K562 (cell line): Measurements from ENCODE around the gene COL6A1. TPM values are rescaled to one million over a fixed set of nuclear protein-coding genes. Genes with fewer than 3 reads are reported as not detected.

Source experiments
- ATAC-seq: fragments of 200-7000 bp; cut with Tn5 transposase; 3 replicates; pipeline ENCODE4 v1.9.1; 2020; ENCODE audit warnings: moderate library complexity
- BruUV-seq: library from RNA; stranded (reverse); fragments of 400-500 nt; replicated peaks from 2 replicates; lab custom pipeline; 2021; lab: Mats Ljungman, UMichigan
- CTCF ChIA-PET: fragments of 300-600 bp; formaldehyde crosslinking; extraction: SDS; loops from one replicate; lab custom pipeline; 2021; ENCODE audit warnings: low intra/inter-chr PET ratio; lab: Yijun Ruan, JAX
- POLR2A ChIA-PET: fragments of 300-600, 350-650 bp; sonication (Branson Sonifier 250); formaldehyde crosslinking; extraction: SDS; loops from one replicate; lab custom pipeline; 2021; ENCODE audit warnings: antibody characterized with exemption, inconsistent platforms; lab: Yijun Ruan, JAX
- DNase-seq, 4 experiments: peaks; one replicate each; pipeline versions ENCODE4 v3.0.0 to v3.0.0-alpha.2; 2011 to 2018; ENCODE audit warnings: low spot score in 3 of 4, mixed read lengths in 3 of 4; ENCODE audit errors: extremely low read depth in 1 of 4
- FAIRE-seq: peaks from 2 replicates; lab custom pipeline; 2011; peaks lifted over from hg19 to GRCh38; lab: Jason Lieb, UNC
- H2AFZ ChIP-seq: 2 replicates; pipeline ENCODE4 v1.6.0; 2011; ENCODE audit warnings: low read depth, low read length, control low read depth, inconsistent platforms
- H3K27ac ChIP-seq: fragments of 200-600 bp; 3 replicates; pipeline ENCODE4 v1.8.0; 2011; ENCODE audit warnings: low read depth, mild to moderate bottlenecking, control low read depth, inconsistent platforms, low read length, moderate library complexity, mixed read lengths; ENCODE audit errors: extremely low read depth
- H3K27me3 ChIP-seq, 2 experiments: fragments of 300-600 bp in 1 of 2; 2 replicates in 1 of 2; 3 replicates in 1 of 2; pipeline versions ENCODE4 v1.6.0 to v1.8.0; 2011; ENCODE audit warnings: inconsistent platforms in 2 of 2, low read length in 2 of 2, mild to moderate bottlenecking in 1 of 2, mixed read lengths in 1 of 2, moderate library complexity in 1 of 2; ENCODE audit not compliant: control insufficient read depth in 2 of 2, insufficient read depth in 2 of 2
- H3K36me3 ChIP-seq: fragments of 300-600 bp; 3 replicates; pipeline ENCODE4 v1.8.0; 2011; ENCODE audit warnings: mild to moderate bottlenecking, low read length, inconsistent platforms; ENCODE audit not compliant: control insufficient read depth, insufficient read depth
- H3K4me1 ChIP-seq, 2 experiments: fragments of 200-600 bp in 1 of 2; replicated peaks in 1 of 2; 2 replicates in 1 of 2; 3 replicates in 1 of 2; pipeline versions ENCODE4 v1.5.1 to v1.8.0; 2011; ENCODE audit warnings: inconsistent platforms in 2 of 2, low read length in 2 of 2, mild to moderate bottlenecking in 1 of 2, mixed read lengths in 1 of 2, moderate library complexity in 1 of 2; ENCODE audit not compliant: control insufficient read depth in 2 of 2, insufficient read depth in 2 of 2
- H3K4me2 ChIP-seq: 2 replicates; pipeline ENCODE4 v1.6.1; 2011; ENCODE audit warnings: low read length, control low read depth, inconsistent platforms, mixed read lengths; ENCODE audit not compliant: insufficient read depth
- H3K4me3 ChIP-seq: fragments of 200-600 bp; sonication (generic), shearing (Covaris generic); 2 replicates; pipeline ENCODE4 v1.5.1; 2016; ENCODE audit warnings: control low read depth, inconsistent platforms
- H3K79me2 ChIP-seq: fragments of 200-600 bp; 3 replicates; pipeline ENCODE4 v1.8.0; 2011; ENCODE audit warnings: low read length, inconsistent platforms; ENCODE audit not compliant: control insufficient read depth, insufficient read depth
- H3K9ac ChIP-seq, 2 experiments: 2 replicates each; pipeline versions ENCODE4 v1.6.0 to v1.6.1; 2011; ENCODE audit warnings: low read depth in 2 of 2, low read length in 2 of 2, control low read depth in 1 of 2, inconsistent platforms in 1 of 2, mild to moderate bottlenecking in 1 of 2, mixed read lengths in 1 of 2; ENCODE audit not compliant: insufficient read depth in 1 of 2
- H3K9me1 ChIP-seq: one replicate; pipeline ENCODE4 v1.6.0; 2011; ENCODE audit warnings: inconsistent platforms, mild to moderate bottlenecking, low read length, moderate library complexity; ENCODE audit not compliant: control insufficient read depth, insufficient read depth
- H3K9me3 ChIP-seq: replicated peaks from 2 replicates; pipeline ENCODE4 v1.5.1; 2011; ENCODE audit warnings: low read depth, low read length, inconsistent platforms; ENCODE audit not compliant: control insufficient read depth, insufficient read depth
- H4K20me1 ChIP-seq: replicated peaks from 2 replicates; pipeline ENCODE4 v1.6.1; 2011; ENCODE audit warnings: low read length, inconsistent platforms, mixed read lengths; ENCODE audit not compliant: control insufficient read depth, insufficient read depth
- PYGO2 ChIP-seq: fragments of 450-650 bp; IDR thresholded peaks from 2 replicates; pipeline ENCODE4 v1.6.1; 2016; ENCODE audit warnings: mild to moderate bottlenecking, missing genetic modification characterization, moderate library complexity, missing compliant biosample characterization
- SRSF1 ChIP-seq: fragments of 200-400 bp; formaldehyde crosslinking; IDR thresholded peaks from 2 replicates; pipeline ENCODE4 v1.6.1; 2017; ENCODE audit warnings: mild to moderate bottlenecking, low read depth, low read length, moderate library complexity
- ZBED1 ChIP-seq: IDR thresholded peaks from 2 replicates; pipeline ENCODE4 v1.6.1; 2014
- WGBS: fragments of 100-300 bp; shearing (Covaris generic); methylation state at CpG from one replicate; pipeline ENCODE4 v1.1.6; 2016; ENCODE audit warnings: low coverage, mixed read lengths; ENCODE audit not compliant: insufficient coverage; ENCODE audit errors: missing lambda C conversion rate; 5-methylcytosine and 5-hydroxymethylcytosine counted together
- in situ Hi-C: fragments of 300-500 bp; cut with MboI; formaldehyde crosslinking; loops from 4 replicates; pipeline ENCODE4 v1.15.0; 2018; ENCODE audit warnings: inconsistent platforms, mixed read lengths
- intact Hi-C: fragments of 100-400 bp; cut with micrococcal nuclease; formaldehyde crosslinking; loops from 2 replicates; pipeline ENCODE4 v1.14.2; 2022
- polyA plus RNA-seq, 8 experiments: library from polyadenylated mRNA; depleted of rRNA in 4 of 8; stranded (reverse) in 5 of 8; unstranded in 3 of 8; fragments of >200 nt; fragmentation: Nextera tagmentation in 2 of 8; fragmentation: Illumina TruSeq in 1 of 8; extraction: Ambion mirVana in 2 of 8; extraction: Trizol in 1 of 8; gene quantifications; 2 replicates each; pipeline versions ENCODE4 v1.2.1 to v1.2.3, GENCODE V29; 2011 to 2014; ENCODE audit warnings: inconsistent platforms in 1 of 8, missing spikeins in 1 of 8
- total RNA-seq, 7 experiments: library from RNA; depleted of rRNA in 6 of 7; stranded (reverse); fragments of >200 nt in 6 of 7; fragmentation: Illumina TruSeq in 2 of 7; extraction: Trizol in 2 of 7; gene quantifications; 2 replicates each; pipeline versions ENCODE4 v1.2.1 to v1.2.3, GENCODE V29; 2011 to 2021; ENCODE audit warnings: low replicate concordance in 1 of 7
- TF ChIP-seq, protein P1 (sequence below): sonication (generic); formaldehyde crosslinking; IDR thresholded peaks from 2 replicates; pipeline ENCODE4 v1.5.0; 2020; ENCODE audit warnings: missing genetic modification reagents
- TF ChIP-seq, protein P2 (sequence below): sonication (generic); formaldehyde crosslinking; IDR thresholded peaks from 2 replicates; pipeline ENCODE4 v1.9.0; 2022; ENCODE audit warnings: mild to moderate bottlenecking, missing genetic modification reagents

The COL6A1 gene
- total and polyA plus RNA-seq, 9 of the 15 experiments (the other 6 are each of a cell fraction or from before 2014, with no cell fraction given), result 0.07 to 1.3 (median 0.14) TPM; not detected in 3

DNA sequence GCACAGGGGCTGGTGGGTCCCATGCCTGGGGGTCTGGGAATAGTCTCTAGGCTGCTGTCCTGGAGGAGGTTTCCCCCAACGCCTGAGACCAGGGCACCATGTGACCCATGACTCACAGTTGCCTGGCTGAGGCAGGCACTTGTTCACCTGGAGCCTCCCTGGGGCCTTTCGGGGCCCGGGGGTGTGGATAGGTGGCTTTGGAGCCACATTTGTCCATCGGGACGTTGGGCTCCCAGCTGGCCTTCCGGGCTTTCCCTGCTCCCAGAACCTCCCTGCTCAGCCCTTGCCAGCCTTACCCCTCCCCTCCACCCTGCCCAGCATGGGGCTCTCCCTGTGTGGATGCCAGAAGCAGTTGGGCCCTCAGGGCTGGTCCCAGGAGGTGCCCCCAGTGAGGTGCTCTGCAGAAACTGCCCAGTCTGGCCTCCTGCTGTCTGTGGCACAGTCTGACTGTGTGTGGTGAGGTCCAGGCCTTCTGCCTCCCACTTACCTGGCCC is 14.2 kb downstream of the COL6A1 start:
- H3K4me2 ChIP-seq, result no peak overlapping the region
- H3K27me3 ChIP-seq, result peaks cover 49 to 83% of the 10 kb centered on the region in 2 experiments
- CTCF ChIA-PET, result no interaction called here
- TF ChIP-seq SRSF1 (no peak), PYGO2 (no peak), ZBED1 (no peak)
- TF ChIP-seq, protein P1, sequence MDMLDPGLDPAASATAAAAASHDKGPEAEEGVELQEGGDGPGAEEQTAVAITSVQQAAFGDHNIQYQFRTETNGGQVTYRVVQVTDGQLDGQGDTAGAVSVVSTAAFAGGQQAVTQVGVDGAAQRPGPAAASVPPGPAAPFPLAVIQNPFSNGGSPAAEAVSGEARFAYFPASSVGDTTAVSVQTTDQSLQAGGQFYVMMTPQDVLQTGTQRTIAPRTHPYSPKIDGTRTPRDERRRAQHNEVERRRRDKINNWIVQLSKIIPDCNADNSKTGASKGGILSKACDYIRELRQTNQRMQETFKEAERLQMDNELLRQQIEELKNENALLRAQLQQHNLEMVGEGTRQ, result peak; percentile 19; the same call in 1 of the 2 replicates
- TF ChIP-seq, protein P2, sequence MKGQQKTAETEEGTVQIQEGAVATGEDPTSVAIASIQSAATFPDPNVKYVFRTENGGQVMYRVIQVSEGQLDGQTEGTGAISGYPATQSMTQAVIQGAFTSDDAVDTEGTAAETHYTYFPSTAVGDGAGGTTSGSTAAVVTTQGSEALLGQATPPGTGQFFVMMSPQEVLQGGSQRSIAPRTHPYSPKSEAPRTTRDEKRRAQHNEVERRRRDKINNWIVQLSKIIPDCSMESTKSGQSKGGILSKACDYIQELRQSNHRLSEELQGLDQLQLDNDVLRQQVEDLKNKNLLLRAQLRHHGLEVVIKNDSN (CRISPR knock-in tag), result peak; percentile 39; the same call in 1 of the 2 replicates
- H4K20me1 ChIP-seq, result peaks cover 15% of the 10 kb centered on the region
- no peaks in the 10 kb centered on the region for H3K9me3 ChIP-seq
- H3K36me3 ChIP-seq, result no peaks in the 10 kb centered on the region
- no peak for DNase-seq
- H3K27ac ChIP-seq, result no peak overlapping the region
- in situ Hi-C loops (no loop called here), intact Hi-C loops (no loop called here)
- no peak for FAIRE-seq
- H3K9me1 ChIP-seq, result no peaks in the 10 kb centered on the region
- POLR2A ChIA-PET, result interaction anchor here (0.8 to 2.1 kb wide), 2 partner anchors 12 to 14 kb away, joined by 3 to 5 read pairs; partner anchors contain the start of gene COL6A1
- H3K9ac ChIP-seq, result peak overlapping the region in 1 of 2 experiments; percentile 16; a peak in 1 of 4 replicates
- H3K4me1 ChIP-seq, result peaks cover 0 to 62% of the 10 kb centered on the region in 2 experiments; a peak in 2 of 5 replicates
- 3% methylated on average over 6 of the region's 6 CpGs for WGBS
- H3K4me3 ChIP-seq, result no peak overlapping the region
- no peak overlapping the region for H2AFZ ChIP-seq
- no peaks in the 10 kb centered on the region for H3K79me2 ChIP-seq
- no TSS peak for BruUV-seq
- ATAC-seq, result no peak
